ENCODE results near the gene EHMT1. TPM values are rescaled to one million over a fixed set of nuclear protein-coding genes. Genes with fewer than 3 reads are reported as not detected.

EHMT1 gene
- total RNA-seq, 1 experiment from 2014 or later, result 112 TPM

GRCh38 chr9:137640862-137641261 is 22.1 kb downstream of the EHMT1 start:
- H3K18ac ChIP-seq (ENCODE audit: insufficient read length, low read depth, low read length), result no peak overlapping the region
- no peak overlapping the region for H4K8ac ChIP-seq (replicated peaks; ENCODE audit: insufficient read length, low read depth, low read length)
- no peaks in the 10 kb centered on the region for H3K9me3 ChIP-seq (ENCODE audit: control insufficient read depth, low read depth, low read length)
- no peak overlapping the region for H3K14ac ChIP-seq (ENCODE audit: insufficient read depth, low read length)
- H3K9ac ChIP-seq (ENCODE audit: extremely low read depth, insufficient read length, low read length), result no peak overlapping the region
- no peak overlapping the region for H4K91ac ChIP-seq (ENCODE audit: insufficient read length, low read depth, low read length)
- H2BK20ac ChIP-seq (ENCODE audit: low read depth, low read length, poor library complexity, severe bottlenecking), result no peak overlapping the region
- no peak overlapping the region for H2AFZ ChIP-seq (ENCODE audit: low read length)
- H3K27me3 Mint-ChIP-seq (ENCODE audit: low read depth), result no peaks in the 10 kb centered on the region
- H3K9me3 Mint-ChIP-seq, result no peaks in the 10 kb centered on the region; a peak in 1 of 5 replicates
- peaks cover 51% of the 10 kb centered on the region; the same call in 1 of the 2 replicates for H3K79me2 ChIP-seq (ENCODE audit: insufficient read depth, low read length)
- no peak overlapping the region for H3K27ac ChIP-seq (ENCODE audit: insufficient read length, low read depth, low read length)
- no peak overlapping the region for H2BK120ac ChIP-seq (ENCODE audit: low read depth, low read length, poor library complexity, severe bottlenecking)
- H4K5ac ChIP-seq (ENCODE audit: insufficient read length, low read depth, low read length), result no peak overlapping the region
- no peak overlapping the region for H2BK12ac ChIP-seq (ENCODE audit: insufficient read length, low read depth, low read length)
- no peaks in the 10 kb centered on the region for H3K23me2 ChIP-seq (ENCODE audit: insufficient read length, low read depth, low read length, poor library complexity, severe bottlenecking)
- H4K20me1 ChIP-seq (ENCODE audit: control insufficient read depth, insufficient read depth, insufficient read length), result no peaks in the 10 kb centered on the region
- H2AK5ac ChIP-seq (ENCODE audit: insufficient read length, low read length), result no peak overlapping the region
- H3K4ac ChIP-seq (ENCODE audit: low read depth, low read length), result no peak overlapping the region
- H3K4me3 Mint-ChIP-seq, result no peak overlapping the region
- no peak overlapping the region for H3T11ph ChIP-seq (ENCODE audit: low read length)
- no peaks in the 10 kb centered on the region for H3K27me3 ChIP-seq (ENCODE audit: insufficient read depth, low read length)
- H3K56ac ChIP-seq (ENCODE audit: insufficient read length, low read depth, low read length), result no peak overlapping the region
- no peaks in the 10 kb centered on the region; the same call in 1 of the 2 replicates for H3K4me1 ChIP-seq (ENCODE audit: insufficient read depth, low read length)
- peaks cover 0 to 12% of the 10 kb centered on the region in 2 experiments for H3K4me1 Mint-ChIP-seq
- H3K79me1 ChIP-seq (ENCODE audit: insufficient read depth, low read depth, low read length, poor library complexity, severe bottlenecking), result peaks cover 18% of the 10 kb centered on the region
- no CpG with 5 or more reads among the region's 5 CpGs for WGBS (ENCODE audit: extremely low coverage, insufficient read length, low lambda C conversion rate)
- peak overlapping the region in 2 of 3 experiments; percentile 46 to 61; a peak in 4 of 7 replicates for H3K27ac Mint-ChIP-seq
- DNase-seq, result no peak
- TF ChIP-seq CTCF (conservative IDR thresholded peaks at IDR 0.05), result no peak
- peaks cover 6 to 28% (median 15%) of the 10 kb centered on the region in 3 experiments; a peak in 6 of 7 replicates for H3K36me3 Mint-ChIP-seq (ENCODE audit: insufficient read depth in 1 of 3, low read depth in 3 of 3)
- no peak overlapping the region for H3K23ac ChIP-seq (ENCODE audit: insufficient read length, low read depth, low read length)
- H3K4me2 ChIP-seq (ENCODE audit: insufficient read depth, insufficient read length, low read length), result no peak overlapping the region
- no peak overlapping the region for H2BK15ac ChIP-seq (ENCODE audit: low read depth, low read length)
- H2BK5ac ChIP-seq (ENCODE audit: insufficient read length, low read length), result no peak overlapping the region

All from H9 (cell line).